Activated CD4-positive, CD25-positive, alpha-beta regulatory T cell treated with anti-CD3 and anti-CD28 coated beads, Interleukin-2, amount 50 U/mL, for 24 hours (primary cell): ENCODE data around the gene SREBF1.

Experiments used
- ATAC-seq, 2 donors: fragments of 150-1000 bp; cut with Tn5 transposase; one replicate each; pipeline ENCODE4 v1.10.0; 2021; ENCODE audit warnings: mild to moderate bottlenecking in 1 of 2, moderate library complexity in 1 of 2

Gene SREBF1

DNA sequence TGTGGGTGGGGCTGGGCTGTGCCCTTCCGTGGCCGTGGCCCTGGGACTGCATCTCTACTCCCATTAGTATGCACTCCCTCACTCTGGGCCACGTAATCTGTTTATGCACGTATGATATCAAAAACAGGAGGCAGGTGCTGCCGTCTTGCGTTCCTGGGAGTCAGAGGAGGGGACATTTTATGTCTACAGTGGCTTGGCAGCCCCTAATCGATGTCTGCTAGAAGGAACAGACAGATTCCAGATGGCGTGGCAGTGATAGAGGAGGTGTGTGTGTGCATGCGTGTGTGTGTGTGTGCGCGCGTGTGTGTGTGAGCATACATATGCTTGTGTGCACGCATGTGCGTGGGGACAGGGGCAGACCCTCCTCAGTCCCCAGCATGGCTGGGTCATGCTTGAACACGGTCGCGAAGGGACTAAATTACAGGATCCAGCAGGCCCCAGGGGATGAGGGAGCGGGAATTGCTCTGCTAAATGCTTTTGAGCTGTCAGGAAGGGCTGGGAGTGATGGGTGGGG, 44.7 kb downstream of the SREBF1 start:
- ATAC-seq, result no peak

DNA sequence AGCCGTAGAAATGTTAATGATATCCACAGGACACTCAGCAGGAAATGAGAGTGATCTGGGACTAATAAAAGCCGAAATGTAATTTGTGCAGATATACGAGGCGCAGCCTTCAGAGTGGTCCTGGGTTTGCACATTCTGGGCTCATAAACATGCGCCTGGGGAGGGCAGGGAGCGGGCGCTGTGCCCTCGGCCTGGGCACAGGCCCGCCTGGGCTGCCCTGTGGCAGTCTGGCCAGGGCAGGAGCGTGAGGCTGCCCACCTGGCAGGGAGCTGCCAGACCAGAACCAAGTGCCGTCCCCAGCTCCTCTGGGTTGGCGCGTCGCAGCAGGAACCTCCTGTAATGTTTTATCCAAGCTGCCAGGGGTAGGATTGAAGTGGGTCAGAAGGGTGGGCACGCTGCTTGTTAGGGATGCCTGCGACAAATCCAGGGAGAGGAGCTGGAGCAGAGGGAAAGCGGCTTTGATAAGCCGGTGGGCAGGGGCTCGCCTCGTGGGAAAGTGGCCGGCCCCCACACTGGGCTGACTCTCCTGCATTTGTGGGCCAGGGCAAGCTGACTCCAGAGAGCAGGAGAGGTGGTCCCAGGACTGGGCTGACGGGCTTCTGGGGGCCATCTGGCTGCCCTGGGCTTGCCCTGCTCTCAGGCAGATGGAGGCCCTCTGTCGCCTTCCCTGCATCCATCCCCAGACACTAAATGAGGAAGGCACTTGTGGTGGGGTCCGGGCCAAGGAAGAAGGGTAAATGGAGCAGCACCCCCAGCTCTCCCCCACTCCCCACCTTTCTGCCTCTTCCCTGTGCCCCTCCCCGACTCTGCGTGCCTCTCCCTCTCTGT, 45.9 kb downstream of the SREBF1 start:
- no peak for ATAC-seq

DNA sequence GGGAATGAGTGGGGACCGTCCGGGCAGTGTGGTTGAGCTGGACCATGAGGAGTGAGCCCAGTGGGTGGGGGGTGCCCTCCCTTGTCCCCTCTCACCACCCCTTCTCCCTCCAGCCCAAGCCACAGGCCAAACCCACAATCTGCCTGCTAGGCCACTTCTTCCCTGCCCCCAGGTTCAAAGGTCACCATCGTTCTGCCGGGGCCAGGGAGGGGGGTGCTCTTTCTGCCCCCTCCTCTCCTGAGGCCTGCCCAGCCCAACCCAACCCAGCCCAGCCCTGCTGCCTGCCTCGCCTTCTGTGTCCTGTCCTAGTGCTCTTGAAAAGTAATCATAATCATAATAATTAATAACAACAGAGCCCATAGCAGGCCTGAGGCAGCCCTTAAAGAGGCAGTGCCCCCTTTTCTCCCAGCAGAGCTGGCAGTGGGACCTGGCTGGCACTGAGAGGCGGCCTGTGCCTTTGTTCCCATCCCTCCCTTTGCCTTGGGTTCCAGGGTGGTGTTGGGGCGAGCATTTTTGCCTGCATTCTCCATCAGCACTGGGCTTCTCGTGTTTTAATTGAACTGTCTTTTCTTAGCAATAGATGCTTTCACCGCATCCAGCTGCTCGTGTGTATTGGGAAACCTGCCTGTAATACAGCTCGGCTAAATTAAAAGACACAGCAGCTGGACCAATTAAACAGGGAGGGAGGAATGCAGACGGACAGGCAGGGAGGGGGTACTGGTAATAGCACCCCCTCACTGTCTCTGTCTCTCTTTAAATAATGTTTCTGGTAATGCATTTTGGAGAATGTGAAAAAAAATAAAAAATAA, 46.8 kb downstream of the SREBF1 start:
- no peak for ATAC-seq

DNA sequence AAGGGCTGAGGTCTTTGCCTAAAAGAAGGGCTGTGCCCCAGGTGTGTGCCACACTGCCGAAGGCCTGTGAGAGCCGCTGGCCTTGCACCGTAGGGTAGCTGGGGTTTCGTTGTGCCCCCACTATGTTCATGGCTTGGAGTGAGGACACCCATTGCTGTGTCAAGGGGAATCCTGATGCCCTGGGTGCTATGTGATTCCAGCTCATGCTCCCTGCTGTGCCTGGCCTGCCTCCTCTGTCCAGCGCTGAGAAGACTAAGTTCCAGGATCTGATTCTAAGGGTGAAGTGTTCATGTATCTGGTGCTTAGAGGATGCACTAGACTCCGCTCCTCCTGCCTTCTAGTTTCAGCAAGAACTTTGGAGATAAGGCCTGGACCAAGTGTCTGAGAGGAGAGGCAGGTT, 47.4 kb downstream of the SREBF1 start:
- ATAC-seq, result no peak

DNA sequence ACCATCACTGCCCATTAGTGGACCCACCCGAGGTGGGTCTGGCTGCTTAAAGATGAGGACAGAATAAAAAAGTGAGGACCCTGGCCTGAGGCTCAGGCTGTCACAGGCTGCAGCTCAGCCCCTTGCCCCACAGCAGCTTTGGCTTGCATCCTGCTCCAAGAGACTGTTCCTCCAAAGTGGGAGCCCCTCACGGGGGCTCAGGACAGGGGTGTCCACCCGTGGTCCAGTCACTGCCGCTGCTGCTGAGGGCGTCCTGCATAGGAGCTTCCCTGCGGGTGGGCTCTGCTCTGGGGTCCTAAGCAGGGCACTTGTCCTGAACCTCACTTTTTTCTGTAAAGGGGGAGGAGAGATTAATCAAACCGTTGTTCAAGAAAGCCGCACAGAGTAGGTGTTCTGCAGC, 47.8 kb downstream of the SREBF1 start:
- ATAC-seq, result no peak

DNA sequence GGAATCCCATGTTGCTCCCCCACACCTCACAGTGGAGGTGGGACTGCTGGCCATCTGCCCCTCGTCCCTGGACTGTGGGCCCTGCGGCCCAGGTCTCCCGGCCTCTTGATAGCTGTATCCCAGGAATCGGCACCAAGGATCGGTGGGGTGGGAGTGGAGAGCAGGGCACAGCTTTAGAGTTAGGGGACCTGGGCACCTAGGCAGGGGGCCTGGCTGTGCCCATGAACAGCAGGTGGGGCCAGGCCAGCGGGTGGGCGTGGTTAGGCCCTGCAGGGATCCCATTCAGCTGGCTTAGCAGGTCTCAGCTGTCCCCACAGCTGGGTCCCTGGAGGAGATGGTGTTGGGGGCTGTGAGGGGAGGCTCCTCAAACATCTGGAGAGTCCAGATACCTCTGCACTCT, 49.2 kb downstream of the SREBF1 start:
- ATAC-seq, result no peak

DNA sequence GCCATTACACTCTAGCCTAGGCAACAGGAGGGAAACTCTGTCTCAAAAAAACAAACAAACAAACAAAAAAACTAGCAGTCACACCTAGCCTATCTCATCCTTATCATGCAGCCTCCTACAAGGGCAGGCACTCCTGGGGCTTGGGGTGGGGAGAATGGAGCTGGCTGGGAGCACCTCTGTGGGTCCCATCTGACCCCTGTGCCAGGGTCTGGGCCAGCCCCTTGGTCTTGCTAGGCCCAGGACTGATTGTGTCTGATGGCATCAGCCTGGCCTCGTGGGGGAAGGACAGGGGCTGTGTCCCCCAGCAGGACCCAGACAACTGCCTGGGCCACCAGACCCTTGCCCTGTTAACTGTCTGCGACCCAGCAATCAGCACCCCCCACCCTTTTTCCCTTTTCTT, 49.8 kb downstream of the SREBF1 start:
- ATAC-seq, result no peak

- no peak for ATAC-seq
Observed at GRCh38 chr17:17785407-17785806, 51.4 kb downstream of the SREBF1 start.

DNA sequence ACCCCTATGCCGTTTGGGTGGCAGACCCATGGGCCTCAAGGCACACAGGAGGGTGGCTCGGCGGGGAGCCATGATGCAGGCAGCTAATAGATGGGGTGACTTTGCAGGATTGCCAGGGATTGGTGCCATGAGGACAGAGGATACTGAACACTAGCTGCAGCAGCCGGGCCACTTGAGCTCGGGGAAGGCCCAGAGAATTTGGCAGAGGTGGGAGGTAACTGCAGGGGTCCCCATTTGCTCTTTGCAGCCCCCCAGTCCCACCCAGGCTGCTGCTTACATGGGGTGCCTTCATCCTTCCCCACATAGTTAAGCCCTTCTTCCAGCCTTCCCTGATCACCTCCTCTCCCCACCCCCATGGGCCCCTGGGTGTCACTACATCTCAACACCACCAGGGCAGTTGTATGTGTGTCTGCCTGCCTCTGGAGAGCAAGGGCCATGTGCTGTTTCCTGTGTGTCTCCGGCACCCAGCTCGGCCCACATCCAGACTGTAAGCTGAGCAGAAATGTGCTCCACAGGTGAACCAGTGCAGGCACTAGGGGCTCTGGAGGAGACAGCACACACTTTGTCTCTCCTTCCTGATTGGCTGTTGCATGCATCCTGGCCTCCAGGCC, 52.0 kb downstream of the SREBF1 start:
- peak in 1 of 2 donors; percentile 39 for ATAC-seq

DNA sequence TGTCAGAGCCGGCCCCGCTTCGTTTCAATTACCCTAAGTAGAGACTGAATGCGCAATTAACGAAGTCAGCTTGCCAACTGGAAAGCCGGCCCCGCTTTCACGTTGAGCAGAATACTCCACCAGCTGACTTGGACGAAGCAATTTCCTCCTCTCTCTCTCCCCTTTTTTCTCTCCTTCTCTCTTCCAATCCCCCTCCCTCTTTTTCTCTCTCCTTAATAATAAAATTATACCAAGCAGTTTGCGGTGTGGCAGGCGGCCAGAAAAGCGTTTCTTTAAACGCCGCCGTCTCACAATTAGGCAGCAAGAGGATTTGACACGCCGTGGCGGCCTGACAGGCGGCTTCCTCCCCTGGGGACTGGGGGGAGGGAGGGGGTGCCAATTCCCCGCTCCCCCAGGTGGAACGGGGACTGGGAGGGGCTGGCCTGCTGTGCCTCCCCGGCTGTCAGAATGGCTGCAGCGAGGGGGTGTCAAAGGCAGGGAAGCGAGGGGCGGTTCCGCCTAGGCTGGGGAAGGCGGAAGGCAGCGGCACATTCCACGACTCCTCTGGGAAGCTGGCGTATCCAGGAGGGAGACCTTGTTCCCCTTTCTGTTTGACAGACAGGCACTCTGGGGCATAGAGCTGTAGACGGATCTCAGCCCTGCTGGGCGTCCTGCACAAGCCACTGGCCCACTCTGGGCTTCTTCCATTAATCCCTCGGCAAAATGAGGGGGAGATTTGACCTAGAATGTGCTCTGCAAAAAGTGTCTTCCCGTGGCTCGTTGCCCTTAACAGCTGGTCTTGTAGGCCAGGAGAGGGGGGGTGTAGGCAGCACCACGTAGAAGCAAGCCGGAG, 52.7 kb downstream of the SREBF1 start:
- ATAC-seq, result no peak

DNA sequence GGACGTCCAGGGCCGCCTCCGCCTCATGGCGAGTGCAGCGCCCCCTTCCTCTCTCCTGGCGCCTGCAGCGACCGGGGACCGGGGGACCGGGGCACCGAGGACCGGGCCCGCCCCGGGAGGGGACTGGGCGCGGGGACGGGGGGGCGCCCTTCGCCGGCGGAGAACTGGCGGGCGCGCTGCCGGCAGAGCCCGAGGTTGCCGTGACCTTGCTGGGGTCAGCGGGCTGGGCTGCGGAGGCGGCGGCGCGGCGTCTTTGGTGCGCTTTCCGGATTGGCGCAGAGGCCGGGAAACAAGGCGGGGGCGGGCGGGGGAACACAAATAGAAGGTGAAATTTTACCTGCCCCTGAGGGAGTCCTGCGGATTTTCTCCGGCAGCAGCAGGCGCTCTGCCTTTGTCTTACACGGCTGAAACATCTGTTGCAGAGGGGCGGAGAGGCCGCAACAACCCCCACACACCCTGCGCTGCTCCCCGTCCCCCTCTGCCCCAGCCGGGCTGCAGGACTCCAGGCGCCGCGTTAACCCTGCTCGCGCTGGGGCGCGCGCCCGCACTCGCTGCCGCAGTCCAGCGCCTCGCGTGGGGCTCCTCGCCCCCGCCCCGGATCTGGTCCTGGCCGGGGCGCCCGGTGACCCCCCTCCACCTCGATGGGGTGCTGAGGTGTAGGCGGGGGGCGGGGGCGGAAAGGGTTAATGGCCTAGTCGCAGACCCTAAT, 53.5 kb downstream of the SREBF1 start:
- ATAC-seq, result peak; percentile 34 to 50

GRCh38 chr17:17782523-17783115, 54.2 kb downstream of the SREBF1 start:
- ATAC-seq, result no peak

DNA sequence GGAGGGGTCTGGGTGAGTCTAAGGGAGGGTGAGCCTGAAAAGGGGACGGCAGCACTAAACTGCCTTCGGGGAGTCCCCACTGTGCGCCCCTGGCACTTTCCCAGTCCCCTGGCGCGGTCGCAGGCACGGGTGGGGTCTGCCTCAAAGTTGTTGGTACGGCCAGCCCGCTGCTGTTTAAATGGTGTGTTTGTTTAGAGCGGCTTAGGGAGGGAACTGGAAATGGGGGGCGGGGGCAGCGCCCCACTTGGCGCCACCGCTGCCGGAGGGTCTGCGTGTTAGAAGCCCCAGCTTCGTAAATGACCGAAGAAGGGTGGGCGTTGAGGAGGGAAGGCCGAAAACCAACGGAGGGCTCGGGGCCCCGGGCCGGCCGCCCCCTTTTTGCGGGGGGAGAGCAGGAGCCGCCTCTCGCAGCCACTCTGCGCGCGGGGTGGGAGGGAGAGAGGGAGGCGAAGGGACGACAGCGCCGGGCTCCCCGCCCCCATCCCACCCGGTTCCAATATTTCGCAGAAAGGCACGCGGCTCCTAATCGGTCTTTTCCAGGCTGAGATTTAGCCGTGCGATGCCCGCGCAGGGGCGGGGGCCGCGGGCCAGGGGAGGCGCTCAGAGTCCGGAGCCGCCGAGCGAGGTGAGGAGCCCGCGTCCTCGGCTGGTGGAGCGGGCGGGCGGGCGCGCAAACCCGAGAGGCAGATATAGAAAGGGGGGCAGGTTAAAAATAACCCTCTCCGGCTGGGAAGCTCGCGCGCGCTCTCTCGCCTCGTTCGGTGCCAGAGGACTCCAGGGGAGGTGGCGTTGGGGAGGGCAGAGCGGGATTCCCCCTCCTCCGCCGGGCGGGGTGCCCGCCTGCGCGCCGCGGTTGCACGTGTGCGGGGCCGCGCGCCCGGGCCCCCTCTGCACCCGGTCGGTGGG, 54.9 kb downstream of the SREBF1 start:
- ATAC-seq, result peak; percentile 11 to 16

DNA sequence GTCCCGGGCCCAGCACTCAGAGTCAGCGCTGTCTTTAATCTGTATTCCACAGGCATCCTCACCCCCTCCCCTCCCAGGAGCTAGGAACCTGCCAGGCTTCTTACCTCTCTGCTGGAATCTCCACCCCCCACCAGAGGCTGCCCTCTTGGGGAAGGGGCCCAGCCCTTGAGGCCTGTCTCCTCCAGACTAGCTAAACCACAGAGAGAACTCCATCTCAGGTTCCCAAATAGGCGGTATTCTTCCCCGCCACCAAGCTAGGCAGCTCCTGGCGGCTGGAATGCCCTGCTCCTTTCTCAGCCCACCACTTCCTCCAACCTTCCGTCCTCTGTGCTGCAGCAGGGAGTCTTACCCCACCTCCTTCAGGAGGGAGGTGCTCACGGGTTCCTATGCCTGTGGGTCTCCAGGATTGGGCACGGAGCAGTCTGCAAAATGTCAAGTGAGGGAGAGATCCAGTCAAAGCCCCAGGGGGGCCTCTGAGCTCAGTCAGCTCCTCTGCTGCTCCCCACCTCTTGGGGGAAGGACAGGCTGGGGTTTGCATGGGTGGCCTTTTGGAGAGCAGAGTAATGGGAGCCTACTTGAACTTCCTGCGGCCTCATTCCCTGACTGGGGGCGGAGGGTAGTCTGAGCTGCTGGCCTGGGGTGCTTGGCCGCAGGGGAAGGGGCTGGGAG, 55.7 kb downstream of the SREBF1 start:
- no peak for ATAC-seq

- ATAC-seq, result no peak
Observed at GRCh38 chr17:17779015-17779611, 57.7 kb downstream of the SREBF1 start.

GRCh38 chr17:17778308-17779014, 58.3 kb downstream of the SREBF1 start:
- ATAC-seq, result no peak

- no peak for ATAC-seq
Observed at GRCh38 chr17:17776889-17777288, 59.9 kb downstream of the SREBF1 start.
